Measurements from ENCODE around the gene KIAA1755.
A peak's percentile ranks its signal among the peaks of the same experiment; 100 is the strongest.

The KIAA1755 gene

DNA sequence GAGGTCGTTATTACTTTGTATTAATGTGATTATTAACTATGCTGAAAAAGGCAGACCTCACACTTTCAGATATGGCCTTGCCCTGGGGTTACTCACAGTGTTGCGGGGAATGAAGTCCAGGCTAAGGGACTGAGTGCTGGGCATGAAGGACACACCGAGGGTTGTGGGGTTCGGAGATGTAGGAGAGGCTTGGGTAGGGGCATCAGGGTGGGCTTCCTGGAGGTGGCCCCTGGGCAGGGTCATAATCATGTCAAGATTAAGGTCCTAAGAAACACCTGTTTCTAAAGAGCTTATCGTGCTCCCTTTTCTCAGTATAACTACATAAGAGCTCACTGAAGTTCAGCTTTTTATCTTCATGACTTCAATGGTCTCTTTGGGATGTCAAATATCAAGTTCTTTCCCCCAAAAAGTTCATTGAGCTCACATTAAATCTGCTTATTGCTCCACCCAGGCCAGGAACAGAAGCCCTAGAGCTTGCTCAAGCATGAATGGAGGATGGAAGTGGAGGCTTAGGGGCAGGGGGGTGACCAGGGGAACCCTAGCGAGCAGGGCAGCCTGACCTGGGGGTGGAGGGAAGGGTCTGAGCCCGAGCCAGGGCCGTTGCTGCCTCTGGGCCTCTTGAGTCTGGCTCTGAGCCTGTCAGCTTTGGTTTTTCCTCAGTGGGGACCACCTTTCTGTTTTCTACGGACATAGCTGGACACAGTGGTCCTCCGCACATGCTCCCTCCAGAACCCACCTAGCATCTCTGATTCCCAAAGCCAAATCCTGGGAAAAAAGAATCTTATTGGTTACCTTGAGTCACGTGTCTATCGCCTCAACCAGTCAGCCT is 58.2 kb downstream of the KIAA1755 start:
- DNase-seq (ENCODE audit: low read depth): no peak

DNA sequence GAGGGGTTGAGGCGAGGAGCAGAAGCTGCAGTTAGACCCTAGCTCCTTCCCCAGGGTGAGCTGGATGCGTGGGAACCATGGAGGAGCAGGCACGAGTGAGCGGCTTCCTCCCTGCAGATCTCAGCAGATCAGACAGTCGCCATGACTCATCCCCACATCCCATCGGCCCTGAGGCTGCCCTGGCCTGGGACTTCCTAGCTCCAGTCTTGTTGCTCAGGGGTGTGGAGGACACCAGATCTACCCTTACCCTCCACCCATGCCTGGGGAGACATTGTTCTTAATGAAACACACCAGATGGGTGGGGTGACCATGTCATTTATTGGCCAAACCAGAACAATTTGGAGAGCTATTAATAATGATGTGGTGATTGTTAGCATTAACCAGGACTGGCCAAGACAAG is 59.2 kb downstream of the KIAA1755 start:
- DNase-seq (ENCODE audit: low read depth): no peak

DNA sequence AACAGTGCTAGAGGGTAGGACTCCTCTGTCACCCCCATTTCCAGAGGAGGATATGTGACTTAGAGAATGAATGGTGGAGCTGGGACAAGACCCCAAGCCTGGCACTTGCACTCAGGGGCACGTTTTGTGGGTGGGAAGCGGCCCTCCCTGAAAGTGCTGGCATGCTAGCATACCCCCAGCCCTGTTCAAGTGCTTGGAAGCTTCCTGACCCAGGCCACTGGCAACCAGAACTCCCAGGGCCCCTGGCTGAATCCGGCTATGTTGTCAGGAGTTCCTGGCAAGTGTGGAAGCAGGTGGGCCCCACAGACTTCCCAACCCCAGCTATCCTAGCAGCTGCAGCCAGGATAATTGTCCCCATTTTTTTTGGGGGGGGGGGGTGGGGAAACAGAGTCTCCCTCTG is 59.9 kb downstream of the KIAA1755 start:
- DNase-seq (ENCODE audit: low read depth): no peak

DNA sequence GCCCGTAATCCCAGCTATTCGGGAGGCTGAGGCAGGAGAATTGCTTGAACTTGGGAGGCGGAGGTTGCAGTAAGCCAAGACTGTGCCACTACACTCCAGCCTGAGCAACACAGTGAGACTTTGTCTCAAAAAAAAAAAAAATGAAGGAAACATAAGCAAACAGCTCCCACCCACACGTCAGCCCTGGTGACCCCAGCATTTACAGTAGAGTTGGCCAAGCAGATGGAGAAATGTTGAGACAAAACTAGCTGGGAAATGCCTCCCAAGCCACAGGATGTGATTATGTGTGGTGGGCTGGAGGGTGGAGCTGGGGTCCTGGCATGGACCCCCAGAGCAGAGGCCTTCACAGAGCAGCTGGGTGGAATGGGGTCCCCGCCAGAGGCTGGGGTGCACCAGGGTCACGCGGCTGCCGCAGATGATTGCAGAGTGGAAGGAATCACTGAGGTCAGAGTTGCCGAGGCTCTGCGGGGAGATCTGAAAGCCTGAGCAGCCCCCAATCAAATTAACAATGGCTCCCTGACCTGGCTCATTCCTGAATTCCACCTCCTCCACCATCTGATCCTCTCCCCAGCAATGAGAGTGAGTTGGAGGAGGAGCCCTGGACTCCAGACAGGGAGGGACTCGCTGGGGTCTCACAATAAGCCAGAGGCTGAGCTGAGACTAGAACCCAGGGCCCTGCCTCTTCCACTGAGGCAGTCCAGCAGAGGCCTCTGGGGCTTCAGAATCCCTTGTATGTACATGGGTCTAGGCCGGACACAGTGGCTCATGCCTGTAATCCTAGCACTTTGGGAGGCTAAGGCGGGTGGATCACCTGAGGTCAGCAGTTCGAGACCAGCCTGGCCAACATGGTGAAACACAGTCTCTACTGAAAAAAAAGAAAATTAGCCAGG is 60.8 kb downstream of the KIAA1755 start:
- no peak for DNase-seq (ENCODE audit: low read depth)

DNA sequence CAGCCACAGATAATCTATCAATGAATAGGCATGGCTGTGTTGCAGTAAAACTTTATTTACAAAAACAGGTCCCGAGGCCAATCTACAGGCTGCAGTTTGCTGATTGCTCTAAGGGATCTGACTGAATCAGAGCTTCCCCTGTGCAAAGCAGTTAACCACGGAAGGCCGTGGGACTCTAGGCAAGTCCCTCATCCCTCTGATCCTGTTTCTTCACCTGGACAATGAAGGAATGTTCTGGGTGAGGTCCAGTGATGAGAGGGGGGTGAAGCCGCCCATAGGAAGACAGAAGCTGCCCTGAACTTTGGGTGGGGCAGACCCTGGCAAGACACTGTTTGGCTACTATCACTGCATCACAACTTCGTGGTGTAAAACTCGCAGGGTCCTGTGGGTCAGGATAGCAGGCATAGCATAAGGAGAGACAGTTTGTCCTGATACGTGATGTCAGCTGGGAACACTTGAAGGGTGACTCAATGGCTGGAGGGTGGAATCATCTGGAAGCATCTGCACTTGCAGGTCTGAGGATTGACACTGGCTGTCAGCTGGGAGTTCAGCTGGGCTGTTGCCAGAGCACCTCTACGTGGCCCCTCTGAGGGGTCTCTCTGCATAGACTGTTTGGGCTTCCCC is 62.2 kb downstream of the KIAA1755 start:
- DNase-seq (ENCODE audit: low read depth): no peak

DNA sequence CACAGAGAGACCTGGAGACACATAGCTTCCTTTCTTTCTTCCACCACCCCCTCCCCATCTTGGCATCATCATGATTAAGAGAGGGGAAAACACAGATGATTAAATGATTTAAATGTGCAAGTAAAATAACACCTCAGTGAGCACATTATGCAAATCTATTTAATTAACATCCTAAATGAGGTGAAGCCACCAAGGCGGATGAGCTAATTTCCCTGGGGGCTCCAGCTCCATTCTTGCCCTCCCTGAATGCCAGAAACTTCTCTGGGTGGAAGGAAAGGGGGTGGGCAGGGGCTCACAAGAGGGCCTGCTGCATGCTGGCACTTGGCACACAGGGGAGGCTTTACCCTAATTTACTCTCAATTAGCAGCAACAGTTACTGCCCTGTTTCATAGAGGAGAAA is 62.9 kb downstream of the KIAA1755 start:
- DNase-seq (ENCODE audit: low read depth): no peak

DNA sequence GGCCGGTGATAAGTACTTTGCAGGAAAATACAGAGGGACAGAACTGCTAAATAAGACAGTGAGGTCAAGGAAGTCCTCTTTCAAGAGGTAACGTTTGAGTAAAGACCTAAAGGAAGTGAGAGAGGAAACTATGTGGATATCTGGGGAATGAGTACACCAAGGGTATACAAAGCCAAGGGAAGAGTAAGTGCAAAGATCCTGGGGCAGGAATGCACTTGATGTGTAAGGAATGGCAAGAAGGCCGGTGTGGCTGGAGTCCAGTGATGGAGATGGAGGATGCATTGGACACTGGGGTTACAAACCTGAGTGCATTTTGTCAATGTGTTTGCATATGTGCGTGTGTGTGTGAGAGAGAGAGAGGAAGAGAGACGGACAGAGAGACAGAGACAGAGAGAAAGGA is 63.3 kb downstream of the KIAA1755 start:
- no peak for DNase-seq (ENCODE audit: low read depth)

DNA sequence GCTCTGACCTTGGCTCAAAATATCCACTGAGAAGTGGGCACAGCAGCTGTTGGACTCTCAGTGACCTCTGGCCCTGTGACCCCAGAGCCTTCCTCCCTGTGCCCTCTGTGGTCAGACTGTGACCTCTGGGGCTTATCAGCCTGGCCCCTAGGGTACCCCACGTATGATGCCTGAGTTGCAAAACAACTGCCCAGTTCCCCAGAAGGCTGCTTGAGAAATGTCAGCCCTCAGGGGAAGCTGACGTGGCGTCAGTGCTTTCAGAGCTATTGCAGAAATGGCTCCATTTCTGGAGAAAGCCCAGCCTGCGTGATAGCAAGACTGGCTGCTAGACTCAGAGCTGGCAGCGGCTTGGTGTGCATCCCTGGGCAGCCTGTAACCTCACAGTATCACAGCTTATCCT is 63.9 kb downstream of the KIAA1755 start:
- no peak for DNase-seq (ENCODE audit: low read depth)

DNA sequence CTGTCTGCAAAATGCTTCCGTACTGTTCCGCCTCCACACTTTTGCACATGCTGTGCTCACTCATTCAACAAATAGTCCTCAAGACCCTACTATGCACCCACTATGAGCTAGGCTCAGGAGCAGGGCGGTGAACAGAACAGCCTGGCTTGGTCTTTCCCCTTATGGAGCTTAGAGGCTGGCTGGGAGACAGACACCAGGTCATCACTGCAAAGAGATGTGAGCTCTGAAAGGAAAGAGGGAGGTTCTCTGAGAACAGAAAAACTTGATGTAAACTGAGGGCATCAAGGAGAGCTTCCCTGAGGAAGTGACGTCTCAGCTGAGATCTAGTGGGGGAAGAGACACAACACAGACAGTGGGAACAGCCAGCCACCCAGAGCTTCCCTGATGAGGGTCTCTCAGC is 64.5 kb downstream of the KIAA1755 start:
- no peak for DNase-seq (ENCODE audit: low read depth)

DNA sequence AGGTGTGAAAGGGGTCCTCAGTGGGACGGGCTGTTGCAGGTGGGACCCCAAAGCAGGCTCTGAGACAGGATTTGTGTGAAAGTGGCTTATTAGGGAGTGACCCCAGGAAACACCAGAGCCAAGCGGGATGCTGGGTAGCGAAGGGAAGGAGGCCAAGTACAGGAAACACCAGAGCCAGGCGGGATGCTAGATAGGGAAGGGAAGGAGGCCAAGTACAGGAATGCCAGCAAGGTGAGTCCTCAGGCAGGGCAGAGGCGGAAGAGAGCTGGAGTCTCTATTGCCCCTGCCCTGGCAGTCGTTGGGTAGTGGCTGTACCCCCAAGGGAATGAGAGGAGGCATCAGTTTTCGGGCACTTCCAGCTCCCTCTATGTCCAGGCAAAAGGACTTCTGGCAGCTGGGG is 65.0 kb downstream of the KIAA1755 start:
- DNase-seq (ENCODE audit: low read depth): no peak

DNA sequence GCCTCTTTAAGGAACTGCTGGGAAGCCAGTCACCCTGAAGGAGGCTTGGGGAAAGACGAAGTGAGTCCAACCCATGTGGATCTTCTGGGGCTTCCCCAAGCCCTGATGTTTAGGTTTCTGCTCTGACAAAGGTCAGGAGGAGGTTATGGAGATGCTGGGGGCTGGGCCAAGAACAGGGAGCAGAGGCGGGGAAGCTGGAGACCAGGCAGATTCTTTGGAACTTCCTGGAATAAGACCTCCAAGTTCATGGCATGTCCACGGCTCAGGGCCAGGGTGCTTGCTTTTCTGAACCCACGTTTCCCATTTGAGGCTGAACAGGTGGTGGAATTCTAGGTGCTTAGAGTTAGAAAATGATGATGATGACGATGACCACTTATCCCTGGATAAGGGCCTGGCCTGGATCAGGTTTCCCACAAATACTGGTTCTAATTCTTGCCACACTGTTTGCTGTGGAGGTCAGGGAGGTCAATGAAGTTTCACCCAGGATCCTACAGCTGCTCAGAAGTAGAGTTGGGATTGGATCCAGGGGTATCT is 65.5 kb downstream of the KIAA1755 start:
- no peak for DNase-seq (ENCODE audit: low read depth)

DNA sequence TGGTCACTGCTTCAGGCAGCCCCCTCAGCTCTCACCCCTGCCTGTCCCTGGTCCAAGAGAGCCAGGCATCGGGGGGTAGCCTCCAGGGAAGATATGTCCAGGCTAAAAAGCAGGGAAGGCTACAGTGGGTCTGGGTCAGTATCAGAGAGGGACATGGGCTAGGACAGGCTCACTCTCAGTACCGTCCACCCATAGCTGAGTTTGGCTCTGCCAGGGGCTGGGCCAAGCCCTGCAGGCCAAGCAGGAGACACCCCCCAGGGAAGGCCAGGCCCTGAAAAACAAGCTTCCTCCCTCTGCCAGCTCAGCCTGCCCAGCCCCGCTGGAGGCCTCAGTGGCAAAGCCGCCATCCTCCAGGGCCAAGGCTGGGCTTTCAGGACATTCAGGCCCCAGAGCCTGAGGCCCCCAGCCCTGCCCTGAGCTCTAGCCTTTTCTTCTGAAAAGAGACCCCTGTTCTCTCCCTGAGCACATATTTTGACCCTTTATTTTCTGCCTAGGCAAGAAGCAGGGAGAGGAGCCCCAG is 66.9 kb downstream of the KIAA1755 start:
- no peak for DNase-seq (ENCODE audit: low read depth)

DNA sequence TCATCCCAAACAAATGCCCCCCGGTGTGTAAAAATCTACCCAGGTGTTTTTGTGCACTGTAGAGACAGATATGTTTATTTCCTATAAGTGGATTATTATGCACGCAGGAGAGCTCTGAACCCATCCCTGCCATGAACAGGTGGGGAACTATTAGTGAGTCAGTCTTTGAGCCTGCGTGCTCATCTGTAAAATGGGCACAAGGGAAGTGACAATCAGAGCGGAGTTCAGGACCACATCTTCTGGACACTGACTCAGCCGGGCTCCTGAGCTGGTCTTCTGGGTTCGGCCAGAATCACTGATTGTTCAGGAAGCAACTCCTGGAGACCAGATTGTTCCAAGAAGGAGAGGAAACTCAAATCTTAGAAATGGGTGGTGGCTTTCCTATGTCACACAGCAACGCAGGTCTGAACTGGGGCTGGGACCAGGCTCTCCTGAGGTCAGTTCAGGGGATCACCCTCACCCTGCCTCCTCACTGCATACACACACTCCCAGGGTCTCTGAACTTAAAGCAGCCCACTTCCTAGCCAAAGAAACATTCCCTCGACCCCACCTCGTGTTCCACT is 68.1 kb downstream of the KIAA1755 start:
- DNase-seq (ENCODE audit: low read depth): no peak

DNA sequence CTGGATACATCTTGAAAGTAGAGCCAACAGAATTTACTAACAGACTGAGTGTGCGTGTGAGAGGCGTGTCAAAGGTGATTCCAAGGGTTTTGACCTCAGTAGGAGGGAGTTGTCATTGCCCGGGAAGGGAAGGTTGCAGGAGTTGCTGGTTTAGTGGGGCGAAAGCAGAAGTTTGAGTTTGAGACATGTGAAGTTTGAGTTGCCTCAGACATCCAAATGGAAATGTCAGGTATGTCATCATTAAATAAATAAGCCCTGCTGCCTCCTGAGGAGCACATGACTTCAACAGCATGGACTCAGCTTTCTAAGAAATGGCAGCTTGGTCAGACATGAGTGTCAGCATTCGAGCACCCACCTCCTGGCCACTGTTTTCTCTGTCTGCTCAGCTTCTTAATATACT is 68.9 kb downstream of the KIAA1755 start:
- DNase-seq (ENCODE audit: low read depth): no peak

DNA sequence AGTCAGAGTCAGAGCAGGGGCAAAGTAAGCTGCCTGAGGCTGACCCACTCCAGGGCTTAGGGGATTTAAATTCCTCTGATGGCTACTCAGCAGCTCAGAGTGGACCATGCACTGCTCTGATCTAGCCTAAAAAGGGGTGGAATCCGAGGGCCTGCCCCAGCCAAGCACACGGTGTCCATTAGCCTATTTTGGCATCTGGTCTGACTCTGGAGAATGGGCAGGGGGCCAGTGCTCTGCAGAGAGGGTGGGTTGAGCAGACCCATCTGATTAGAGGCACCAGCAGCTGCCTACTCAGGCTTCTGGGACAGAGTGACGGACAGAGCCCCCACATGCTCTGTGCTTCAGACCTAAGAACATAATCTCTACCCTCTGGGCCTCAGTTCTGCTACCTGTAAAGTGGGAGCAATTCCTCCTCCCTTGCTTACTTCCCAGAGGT is 69.6 kb downstream of the KIAA1755 start:
- DNase-seq (ENCODE audit: low read depth): no peak

DNA sequence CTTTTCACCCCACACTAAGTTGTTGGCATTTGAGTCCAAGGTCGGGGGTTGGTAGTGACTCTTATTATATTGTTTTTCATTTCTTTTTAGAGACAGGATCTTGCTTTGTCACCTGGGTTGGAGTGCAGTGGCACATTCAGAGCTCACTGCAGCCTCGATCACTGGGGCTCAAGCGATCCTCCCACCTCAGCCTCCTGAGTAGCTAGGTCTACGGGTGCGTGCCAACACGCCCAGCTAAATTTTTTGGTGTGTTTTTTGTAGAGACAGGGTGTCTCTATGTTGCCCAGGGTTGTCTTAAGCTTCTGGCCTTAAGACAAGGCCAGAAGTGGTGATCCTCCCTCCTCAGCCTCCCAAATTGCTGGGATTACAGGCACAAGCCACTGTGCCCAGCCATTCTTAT is 70.4 kb downstream of the KIAA1755 start:
- DNase-seq (ENCODE audit: low read depth): no peak

DNA sequence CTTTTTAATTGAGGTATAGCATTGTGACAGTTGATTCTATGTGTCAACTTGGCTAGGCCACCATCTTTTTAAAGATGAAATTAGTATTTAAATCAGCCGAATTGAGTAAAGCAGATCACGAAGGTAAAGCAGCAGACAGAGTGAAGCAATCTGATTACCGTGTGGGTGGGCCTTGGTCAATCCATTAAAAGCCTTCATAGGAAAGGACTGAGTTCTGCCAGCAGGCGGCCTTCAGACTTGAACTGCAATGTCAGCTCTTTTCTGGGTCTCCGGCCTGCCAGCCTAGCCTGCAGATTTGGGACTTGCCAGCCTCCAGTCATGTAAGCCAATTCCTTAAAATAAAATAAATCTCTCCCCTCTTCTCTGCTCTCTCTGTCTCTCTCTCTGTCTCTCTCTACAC is 73.0 kb downstream of the KIAA1755 start:
- DNase-seq (ENCODE audit: low read depth): no peak

DNA sequence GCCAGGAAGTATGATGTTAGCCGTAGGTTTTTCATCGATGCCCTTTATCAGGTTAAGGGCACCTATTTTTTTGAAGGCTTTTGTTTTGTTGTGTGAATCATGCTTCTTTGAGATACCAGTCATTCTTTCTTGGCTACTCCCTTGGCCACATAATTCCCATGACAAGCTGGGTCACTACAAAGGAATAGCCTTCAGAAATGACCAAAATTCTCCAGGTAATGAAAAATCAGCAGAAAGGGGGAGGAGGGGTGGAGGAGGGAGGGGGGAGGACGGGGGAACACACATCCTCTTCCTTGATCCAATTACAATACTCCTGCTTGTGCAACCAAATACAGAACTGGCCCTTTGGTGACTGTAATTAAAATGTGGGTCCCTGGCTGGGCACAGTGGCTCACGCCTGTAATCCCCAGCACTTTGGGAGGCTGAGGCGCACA is 73.7 kb downstream of the KIAA1755 start:
- peak; percentile 82 for DNase-seq (ENCODE audit: low read depth)

DNA sequence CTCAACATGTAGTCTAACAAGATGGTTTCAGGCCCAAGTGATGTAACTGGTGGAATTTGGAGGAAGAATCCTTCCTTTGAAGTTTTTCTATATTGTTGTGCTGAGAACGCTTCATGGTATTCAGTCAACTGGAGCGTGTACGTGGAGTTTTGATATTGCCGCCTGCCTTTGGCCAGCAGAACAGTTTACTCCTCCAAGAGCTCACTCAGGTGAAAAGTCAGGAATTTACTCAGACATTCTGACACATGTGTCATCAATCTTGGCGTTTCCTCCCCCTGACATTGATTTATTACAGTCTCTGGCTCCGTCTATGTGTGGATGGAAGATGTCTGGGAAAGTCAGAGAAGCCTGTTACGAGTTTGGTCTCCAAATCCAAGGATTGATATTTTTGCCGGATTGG is 76.4 kb downstream of the KIAA1755 start:
- no peak for DNase-seq (ENCODE audit: low read depth)

DNA sequence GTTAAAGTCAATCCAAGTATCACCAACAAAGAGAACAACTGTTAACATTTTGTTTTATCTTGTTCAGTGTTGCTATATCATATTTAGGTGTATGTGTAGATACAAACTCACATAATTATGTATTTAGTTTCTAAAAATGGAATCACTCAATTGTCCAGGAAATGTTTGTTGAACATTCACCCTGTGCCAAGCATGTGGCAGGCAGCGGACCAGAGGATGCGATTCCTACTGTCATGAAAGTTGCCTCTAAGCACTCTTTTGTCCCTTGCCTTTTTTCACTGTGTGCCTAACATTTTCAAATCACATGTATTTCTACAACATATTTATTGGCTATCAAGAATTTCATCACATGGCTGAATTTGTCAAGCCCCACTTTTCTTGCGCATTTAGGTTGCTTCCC is 78.6 kb downstream of the KIAA1755 start:
- DNase-seq (ENCODE audit: low read depth): no peak

DNA sequence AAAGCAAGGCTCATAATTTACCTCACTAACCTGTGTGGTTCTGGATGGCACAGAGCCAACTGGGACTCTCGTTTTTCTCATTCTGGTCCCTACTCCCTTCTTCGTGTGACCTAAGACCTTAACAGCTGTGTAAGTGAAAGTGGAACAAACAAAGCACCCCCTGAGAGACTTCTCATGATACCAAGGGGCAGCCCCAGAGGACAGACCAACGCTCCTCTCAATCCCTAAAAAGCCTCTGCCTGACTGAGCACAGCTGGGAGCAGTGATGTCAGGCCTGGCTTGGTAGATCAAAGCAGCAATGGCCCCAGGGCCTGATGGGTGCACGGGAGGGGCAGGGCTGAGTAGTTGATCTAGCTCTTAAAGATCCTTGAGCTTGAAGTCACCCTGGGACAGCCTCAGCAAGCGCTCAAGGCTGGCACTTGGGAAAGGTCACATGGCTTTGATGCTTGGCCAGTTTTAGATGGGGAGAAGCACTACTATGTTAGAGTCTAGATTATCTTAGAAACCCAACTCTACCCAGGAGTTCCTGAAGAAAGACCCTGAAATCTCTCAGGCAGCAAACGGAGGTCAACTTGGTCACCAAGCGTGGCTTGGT is 79.2 kb downstream of the KIAA1755 start:
- DNase-seq (ENCODE audit: low read depth): no peak

DNA sequence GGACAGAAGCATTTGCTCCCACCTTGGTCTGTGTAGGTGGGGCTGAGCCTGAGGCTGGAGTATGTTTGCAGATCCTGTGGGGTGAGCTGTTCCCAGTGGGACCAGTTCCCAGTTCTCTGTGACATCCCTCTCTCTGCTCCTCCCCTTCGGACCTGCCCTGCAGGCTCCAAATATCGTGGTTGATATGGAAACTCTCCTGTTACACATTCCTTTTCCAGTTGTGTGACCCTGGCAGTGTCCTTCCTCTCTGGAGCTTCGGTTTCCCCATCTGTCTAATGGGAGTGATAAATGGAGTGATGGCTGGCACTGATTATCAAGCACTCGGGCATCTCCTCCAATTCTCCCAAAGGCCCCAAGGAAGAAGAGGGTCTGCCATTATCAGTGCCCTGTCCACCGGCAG is 79.8 kb downstream of the KIAA1755 start:
- DNase-seq (ENCODE audit: low read depth): no peak
